Keratinocyte (primary cell): ENCODE data around the gene FATE1. TPM values are rescaled to one million over a fixed set of nuclear protein-coding genes. Genes with fewer than 3 reads are reported as not detected.

ENCODE experiments used
- DNase-seq: peaks from one replicate; pipeline ENCODE4 v3.0.0-alpha.2; 2011; ENCODE audit warnings: low read depth, missing footprints, low spot score
- FAIRE-seq: peaks from 2 replicates; lab custom pipeline; 2011; peaks lifted over from hg19 to GRCh38; lab: Jason Lieb, UNC
- H2AFZ ChIP-seq: 2 replicates; pipeline ENCODE4 v1.6.0; 2012; ENCODE audit warnings: low read length, control low read depth, inconsistent platforms; ENCODE audit not compliant: control insufficient read depth
- H3K27ac ChIP-seq: 2 replicates; pipeline ENCODE4 v1.5.1; 2011; ENCODE audit warnings: low read length; ENCODE audit not compliant: control insufficient read depth, insufficient read depth
- H3K27me3 ChIP-seq: 3 replicates; pipeline ENCODE4 v1.6.0; 2011; ENCODE audit warnings: low read length; ENCODE audit not compliant: control insufficient read depth, insufficient read depth; ENCODE audit errors: extremely low read depth
- H3K36me3 ChIP-seq, 2 experiments: 2 replicates in 1 of 2; 3 replicates in 1 of 2; pipeline ENCODE4 v1.5.1; 2011; ENCODE audit warnings: low read length in 2 of 2, mild to moderate bottlenecking in 1 of 2; ENCODE audit not compliant: control insufficient read depth in 2 of 2, insufficient read depth in 2 of 2; ENCODE audit errors: extremely low read depth in 1 of 2
- H3K4me1 ChIP-seq: 3 replicates; pipeline ENCODE4 v1.5.1; 2011; ENCODE audit warnings: low read length; ENCODE audit not compliant: control insufficient read depth, insufficient read depth; ENCODE audit errors: extremely low read depth
- H3K4me2 ChIP-seq: 3 replicates; pipeline ENCODE4 v1.6.0; 2011; ENCODE audit warnings: low read depth, low read length; ENCODE audit not compliant: control insufficient read depth, insufficient read depth; ENCODE audit errors: extremely low read depth
- H3K4me3 ChIP-seq, 3 experiments: fragments of 200-600 bp in 1 of 3; sonication (generic) in 1 of 3; 2 replicates in 2 of 3; 3 replicates in 1 of 3; pipeline ENCODE4 v1.5.1; 2011 to 2016; ENCODE audit warnings: low read length in 3 of 3, mild to moderate bottlenecking in 3 of 3, control low read depth in 2 of 3, inconsistent platforms in 1 of 3, low read depth in 1 of 3, mixed read lengths in 1 of 3, mixed run types in 1 of 3, moderate library complexity in 1 of 3; ENCODE audit not compliant: control insufficient read depth in 2 of 3, insufficient read depth in 2 of 3; ENCODE audit errors: extremely low read depth in 1 of 3
- H3K79me2 ChIP-seq: 2 replicates; pipeline ENCODE4 v1.6.0; 2012; ENCODE audit warnings: low read length; ENCODE audit not compliant: control insufficient read depth, insufficient read depth
- H3K9ac ChIP-seq: 3 replicates; pipeline ENCODE4 v1.6.0; 2011; ENCODE audit warnings: low read length; ENCODE audit not compliant: control insufficient read depth, insufficient read depth; ENCODE audit errors: extremely low read depth
- H3K9me1 ChIP-seq: 3 replicates; pipeline ENCODE4 v1.6.0; 2011; ENCODE audit warnings: low read length; ENCODE audit not compliant: control insufficient read depth, insufficient read depth; ENCODE audit errors: extremely low read depth
- H3K9me3 ChIP-seq: 2 replicates; pipeline ENCODE4 v1.5.1; 2012; ENCODE audit warnings: low read depth, low read length; ENCODE audit not compliant: control insufficient read depth
- H4K20me1 ChIP-seq: 3 replicates; pipeline ENCODE4 v1.6.0; 2011; ENCODE audit warnings: low read length; ENCODE audit not compliant: control insufficient read depth, insufficient read depth; ENCODE audit errors: extremely low read depth
- EZH2 ChIP-seq: IDR thresholded peaks from one replicate; pipeline ENCODE4 v1.6.1; 2012; ENCODE audit warnings: inconsistent platforms, mild to moderate bottlenecking, low read length, moderate library complexity
- dilution Hi-C: fragments of 300-500 bp; cut with MboI; formaldehyde crosslinking; loops from one replicate; pipeline ENCODE4 v1.7.0; 2020; ENCODE audit warnings: low sequenced_read_pairs; ENCODE audit not compliant: extremely low pct_ligation_motif_present
- polyA plus RNA-seq, 5 experiments: library from polyadenylated mRNA; depleted of rRNA in 3 of 5; stranded (reverse) in 3 of 5; stranded (forward) in 1 of 5; unstranded in 1 of 5; fragments of >200 nt; gene quantifications; 1 replicate in 1 of 5; 2 replicates in 3 of 5; 3 replicates in 1 of 5; pipeline versions ENCODE4 v1.2.1 to v1.2.3, GENCODE V29; 2011 to 2012; ENCODE audit warnings: missing spikeins in 2 of 5, low read depth in 1 of 5, low replicate concordance in 1 of 5
- TF ChIP-seq, protein P1 (sequence below), 3 experiments: IDR thresholded peaks in 1 of 3; conservative IDR thresholded peaks in 1 of 3; optimal IDR thresholded peaks in 1 of 3; 2 replicates in 2 of 3; 3 replicates in 1 of 3; pipeline versions ENCODE3 to v1.5.1; 2011; ENCODE audit warnings: low read length in 3 of 3, mild to moderate bottlenecking in 3 of 3, moderate library complexity in 2 of 3, control low read depth in 1 of 3, inconsistent platforms in 1 of 3; ENCODE audit not compliant: insufficient read depth in 2 of 3; ENCODE audit errors: extremely low read depth in 1 of 3

Gene FATE1
- polyA plus RNA-seq, 1 donor (not counting 4 experiments of a cell fraction or from before 2014, with no cell fraction given), result not detected

GRCh38 chrX:151710457-151710856, 5.4 kb upstream of the FATE1 start:
- no peak for FAIRE-seq
- no peaks in the 10 kb centered on the region for H4K20me1 ChIP-seq
- H3K4me2 ChIP-seq, result no peak overlapping the region
- no peaks in the 10 kb centered on the region for H3K9me3 ChIP-seq
- no peak overlapping the region for H2AFZ ChIP-seq
- H3K9ac ChIP-seq, result no peak overlapping the region
- no peak for DNase-seq
- no peaks in the 10 kb centered on the region for H3K27me3 ChIP-seq
- H3K79me2 ChIP-seq, result no peaks in the 10 kb centered on the region
- H3K4me1 ChIP-seq, result no peaks in the 10 kb centered on the region
- H3K36me3 ChIP-seq, result no peaks in the 10 kb centered on the region
- dilution Hi-C loops, result no loop called here
- no peak overlapping the region for H3K4me3 ChIP-seq
- no peaks in the 10 kb centered on the region for H3K9me1 ChIP-seq
- no peak overlapping the region for H3K27ac ChIP-seq
- TF ChIP-seq, protein P1, sequence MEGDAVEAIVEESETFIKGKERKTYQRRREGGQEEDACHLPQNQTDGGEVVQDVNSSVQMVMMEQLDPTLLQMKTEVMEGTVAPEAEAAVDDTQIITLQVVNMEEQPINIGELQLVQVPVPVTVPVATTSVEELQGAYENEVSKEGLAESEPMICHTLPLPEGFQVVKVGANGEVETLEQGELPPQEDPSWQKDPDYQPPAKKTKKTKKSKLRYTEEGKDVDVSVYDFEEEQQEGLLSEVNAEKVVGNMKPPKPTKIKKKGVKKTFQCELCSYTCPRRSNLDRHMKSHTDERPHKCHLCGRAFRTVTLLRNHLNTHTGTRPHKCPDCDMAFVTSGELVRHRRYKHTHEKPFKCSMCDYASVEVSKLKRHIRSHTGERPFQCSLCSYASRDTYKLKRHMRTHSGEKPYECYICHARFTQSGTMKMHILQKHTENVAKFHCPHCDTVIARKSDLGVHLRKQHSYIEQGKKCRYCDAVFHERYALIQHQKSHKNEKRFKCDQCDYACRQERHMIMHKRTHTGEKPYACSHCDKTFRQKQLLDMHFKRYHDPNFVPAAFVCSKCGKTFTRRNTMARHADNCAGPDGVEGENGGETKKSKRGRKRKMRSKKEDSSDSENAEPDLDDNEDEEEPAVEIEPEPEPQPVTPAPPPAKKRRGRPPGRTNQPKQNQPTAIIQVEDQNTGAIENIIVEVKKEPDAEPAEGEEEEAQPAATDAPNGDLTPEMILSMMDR (optimal IDR thresholded peaks at IDR 0.05 in 1 of 3, IDR thresholded peaks at IDR 0.05 in 1 of 3, conservative IDR thresholded peaks at IDR 0.05 in 1 of 3; ENCODE audit: extremely low read depth in 1 of 3, insufficient read depth in 2 of 3, low read length in 3 of 3), result no peak
- no peak for TF ChIP-seq EZH2

DNA sequence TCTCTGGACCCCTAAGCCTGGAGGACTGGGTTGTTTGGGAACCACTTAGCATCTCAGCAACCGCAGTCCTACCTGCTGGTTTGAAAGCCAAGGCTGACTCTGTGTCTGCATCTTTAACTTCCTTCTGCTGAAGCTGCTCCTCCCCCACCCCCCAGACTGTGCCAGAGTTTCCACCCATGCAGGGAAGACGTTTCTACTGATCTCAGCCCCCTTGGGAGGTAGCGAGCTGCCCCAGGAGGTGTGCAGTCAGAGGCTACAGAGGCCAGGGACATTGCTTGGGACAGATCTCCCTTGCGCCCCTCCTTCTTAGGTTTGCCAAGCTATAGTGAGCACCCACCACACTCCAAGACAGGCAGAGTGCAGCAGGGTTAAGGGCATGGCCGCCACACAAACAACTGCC, 4.7 kb upstream of the FATE1 start:
- no peak overlapping the region for H3K4me3 ChIP-seq
- H4K20me1 ChIP-seq, result no peaks in the 10 kb centered on the region
- no peaks in the 10 kb centered on the region for H3K79me2 ChIP-seq
- H2AFZ ChIP-seq, result no peak overlapping the region
- H3K27me3 ChIP-seq, result no peaks in the 10 kb centered on the region
- H3K4me2 ChIP-seq, result no peak overlapping the region
- H3K36me3 ChIP-seq, result no peaks in the 10 kb centered on the region
- H3K9me3 ChIP-seq, result no peaks in the 10 kb centered on the region
- no peaks in the 10 kb centered on the region for H3K4me1 ChIP-seq
- no peak overlapping the region for H3K27ac ChIP-seq
- TF ChIP-seq, protein P1 (optimal IDR thresholded peaks at IDR 0.05 in 1 of 3, IDR thresholded peaks at IDR 0.05 in 1 of 3, conservative IDR thresholded peaks at IDR 0.05 in 1 of 3; ENCODE audit: extremely low read depth in 1 of 3, insufficient read depth in 2 of 3, low read length in 3 of 3), result no peak
- no peak for TF ChIP-seq EZH2
- H3K9ac ChIP-seq, result no peak overlapping the region
- no peaks in the 10 kb centered on the region for H3K9me1 ChIP-seq
- dilution Hi-C loops, result no loop called here
- FAIRE-seq (no peak), DNase-seq (no peak)
